ENCODE results near the gene MPP2. TPM values are rescaled to one million over a fixed set of nuclear protein-coding genes. Genes with fewer than 3 reads are reported as not detected.

Gene MPP2
- total and polyA plus RNA-seq, 3 donors from 2014 or later = 25.1 to 31.4 (median 25.8) TPM

GRCh38 chr17:43952351-43952723, 45.0 kb upstream of the MPP2 start:
- 8 to 14% methylated on average over 18 to 19 of the region's 19 CpGs for WGBS, 2 donors
- no peak for TF ChIP-seq POLR2A (IDR thresholded peaks at IDR 0.05)
- TF ChIP-seq CTCF (IDR thresholded peaks at IDR 0.05) = no peak

GRCh38 chr17:43951750-43952149, 44.4 kb upstream of the MPP2 start:
- Histone ChIP-seq H3K27ac (no peak overlapping the region), H3K27me3 (no peaks in the 10 kb centered on the region), H3K36me3 (ENCODE audit: low read depth, missing control alignments) (no peaks in the 10 kb centered on the region), H3K4me1 (peaks cover 4% of the 10 kb centered on the region), H3K4me3 (no peak overlapping the region), H3K9me3 (no peaks in the 10 kb centered on the region)
- TF ChIP-seq POLR2A (IDR thresholded peaks at IDR 0.05) = no peak
- TF ChIP-seq CTCF (IDR thresholded peaks at IDR 0.05) = no peak
- intact Hi-C loops (cut with DNase I; ENCODE audit: low total_unique reads) = no loop called here
- DNase-seq = no peak
- WGBS, 2 donors = 18 to 44% methylated on average over 4 of the region's 4 CpGs

More at GRCh38 chr17:43952351-43952723, 45.0 kb upstream of the MPP2 start:
- Histone ChIP-seq H3K36me3 (ENCODE audit: low read depth, missing control alignments) (no peaks in the 10 kb centered on the region), H3K27me3 (no peaks in the 10 kb centered on the region), H3K4me3 (peak overlapping the region; percentile 39 to 60), H3K27ac (peak overlapping the region; percentile 44 to 50), H3K4me1 (peaks cover 4% of the 10 kb centered on the region), H3K9me3 (no peaks in the 10 kb centered on the region)
- intact Hi-C loops (cut with DNase I; ENCODE audit: low total_unique reads) = no loop called here
- peak; percentile 39 for DNase-seq

DNA sequence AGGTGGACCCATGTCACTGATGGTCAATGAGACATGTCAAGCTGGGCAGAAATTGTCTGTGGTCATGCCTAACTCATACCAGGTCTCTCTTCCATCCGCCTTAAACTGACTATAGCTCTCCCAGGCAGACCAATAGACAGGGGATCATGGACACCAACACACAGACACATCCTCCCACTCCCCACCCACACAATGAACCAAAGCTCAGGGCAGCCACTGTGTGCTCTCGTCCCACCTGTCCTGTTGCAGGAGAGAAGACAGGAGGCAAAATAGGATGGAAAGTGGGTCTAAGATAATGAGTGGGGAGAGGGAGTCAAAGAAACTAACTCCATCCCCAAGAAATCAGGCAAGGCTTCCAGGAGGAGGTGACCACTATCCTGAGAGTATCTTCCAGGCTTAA, 43.2 kb upstream of the MPP2 start:
- 80 to 98% methylated on average over 2 of the region's 2 CpGs for WGBS, 2 donors
- intact Hi-C loops (cut with DNase I; ENCODE audit: low total_unique reads) = no loop called here

DNA sequence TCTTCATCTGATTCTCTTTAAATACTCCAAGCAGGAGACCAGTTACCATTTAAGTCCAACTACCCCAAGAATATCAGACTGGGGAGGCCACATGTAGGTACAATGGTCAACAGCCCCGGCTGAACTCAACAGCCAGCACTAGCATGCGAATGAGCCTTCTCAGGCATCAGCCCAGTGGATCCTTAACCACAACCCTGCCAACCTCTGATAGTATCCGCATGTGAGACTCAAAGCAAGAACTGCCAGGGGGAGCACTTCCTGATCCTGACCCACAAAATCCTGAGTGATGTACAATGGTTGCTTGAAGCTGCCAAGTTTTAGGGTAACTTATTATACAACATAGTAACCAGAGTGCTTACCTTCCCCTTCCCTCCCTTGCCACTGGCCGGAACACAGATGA, 42.4 kb upstream of the MPP2 start:
- no peaks in the 10 kb centered on the region for H3K9me3 ChIP-seq
- no peak for DNase-seq
- H3K4me3 ChIP-seq = no peak overlapping the region
- no peaks in the 10 kb centered on the region for H3K36me3 ChIP-seq (ENCODE audit: low read depth, missing control alignments)
- TF ChIP-seq CTCF (IDR thresholded peaks at IDR 0.05) (no peak), POLR2A (IDR thresholded peaks at IDR 0.05) (no peak)
- no peaks in the 10 kb centered on the region for H3K27me3 ChIP-seq
- no peak overlapping the region for H3K27ac ChIP-seq
- 80 to 87% methylated on average over 4 of the region's 4 CpGs for WGBS, 2 donors
- H3K4me1 ChIP-seq = peaks cover 4% of the 10 kb centered on the region
- intact Hi-C loops (cut with DNase I; ENCODE audit: low total_unique reads) = no loop called here

More for the DNA sequence above, 43.2 kb upstream of the MPP2 start:
- Histone ChIP-seq H3K4me1 (peaks cover 4% of the 10 kb centered on the region), H3K27ac (no peak overlapping the region), H3K27me3 (no peaks in the 10 kb centered on the region), H3K9me3 (no peaks in the 10 kb centered on the region), H3K36me3 (ENCODE audit: low read depth, missing control alignments) (no peaks in the 10 kb centered on the region), H3K4me3 (no peak overlapping the region)
- no peak for DNase-seq
- TF ChIP-seq CTCF (IDR thresholded peaks at IDR 0.05) (no peak), POLR2A (IDR thresholded peaks at IDR 0.05) (no peak)

- 65 to 70% methylated on average over 4 of the region's 4 CpGs for WGBS, 2 donors
- intact Hi-C loops (cut with DNase I; ENCODE audit: low total_unique reads) = no loop called here
- H3K4me1 ChIP-seq = no peaks in the 10 kb centered on the region
- H3K27me3 ChIP-seq = no peaks in the 10 kb centered on the region
- TF ChIP-seq CTCF (IDR thresholded peaks at IDR 0.05) (no peak), POLR2A (IDR thresholded peaks at IDR 0.05) (no peak)
- H3K9me3 ChIP-seq = no peaks in the 10 kb centered on the region
- DNase-seq = no peak
- H3K36me3 ChIP-seq (ENCODE audit: low read depth, missing control alignments) = no peaks in the 10 kb centered on the region
- no peak overlapping the region for H3K4me3 ChIP-seq
- no peak overlapping the region for H3K27ac ChIP-seq
Observed at GRCh38 chr17:43946781-43947180, 39.4 kb upstream of the MPP2 start.

Measured in testis (tissue), 3 donors.